ENCODE measurements around the gene PDGFC. TPM values are rescaled to one million over a fixed set of nuclear protein-coding genes. Genes with fewer than 3 reads are reported as not detected.
A peak's percentile ranks its signal among the peaks of the same experiment; 100 is the strongest.

The PDGFC gene
- total RNA-seq, 1 experiment from 2014 or later = 9.8 TPM

GRCh38 chr4:156983366-156983765, 11.8 kb upstream of the PDGFC start:
- Histone ChIP-seq H3K27me3 (ENCODE audit: insufficient read depth, low read length) (no peaks in the 10 kb centered on the region), H2AFZ (ENCODE audit: low read depth, low read length, poor library complexity, severe bottlenecking) (no peak overlapping the region), H3K79me2 (ENCODE audit: insufficient read depth, low read length) (no peaks in the 10 kb centered on the region), H3K36me3 (ENCODE audit: control insufficient read depth in 1 of 2, insufficient read depth in 2 of 2, low read length in 2 of 2) (no peaks in the 10 kb centered on the region), H3K9me2 (ENCODE audit: insufficient read depth) (no peaks in the 10 kb centered on the region), H3K9ac (ENCODE audit: low read length) (no peak overlapping the region), H3K4me2 (ENCODE audit: low read length) (no peak overlapping the region), H4K20me1 (ENCODE audit: insufficient read depth) (no peaks in the 10 kb centered on the region), H3K9me3 (ENCODE audit: control insufficient read depth in 1 of 2, insufficient read depth in 1 of 2, low read depth in 1 of 2, low read length in 2 of 2) (no peaks in the 10 kb centered on the region), H3K4me3 (replicated peaks in 1 of 2; ENCODE audit: low read depth in 1 of 2, low read length in 2 of 2) (no peak overlapping the region), H3K27ac (ENCODE audit: low read depth, low read length) (no peak overlapping the region), H3K4me1 (ENCODE audit: control insufficient read depth in 1 of 2, insufficient read depth in 2 of 2, low read length in 2 of 2) (no peaks in the 10 kb centered on the region)
- CTCF ChIA-PET = interaction anchor here (1.0 to 2.6 kb wide), 2 partner anchors 16 to 62 kb away, joined by 4 to 13 read pairs; no protein-coding TSS in a partner anchor
- BruUV-seq (replicated peaks) = no TSS peak
- RAD21 ChIA-PET (ENCODE audit: low non-redundant PET in 1 of 2, low total read pairs in 2 of 2, uncharacterized antibody in 2 of 2, unreplicated experiment in 2 of 2) = no interaction called here
- peak; percentile 59; the same call in 1 of the 2 replicates for ATAC-seq
- TF ChIP-seq JUND (IDR thresholded peaks at IDR 0.05) (no peak), SRF (IDR thresholded peaks at IDR 0.05; ENCODE audit: low read depth) (no peak), RAD21 (IDR thresholded peaks at IDR 0.05; ENCODE audit: low read depth) (peak; percentile 49), CTCF (IDR thresholded peaks at IDR 0.05 in 2 of 3, conservative IDR thresholded peaks at IDR 0.05 in 1 of 3; ENCODE audit: borderline replicate concordance in 1 of 3, insufficient read depth in 1 of 3, low read depth in 2 of 3, low read length in 2 of 3) (peak; percentile 41 to 54 (median 51); a peak in 5 of 6 replicates), ZFX (IDR thresholded peaks at IDR 0.05) (no peak)
- POLR2A ChIA-PET = no interaction called here
- intact Hi-C loops (cut with micrococcal nuclease) = loop anchor here (2.0 to 5.0 kb wide), 3 partner anchors 61 to 994 kb away; no protein-coding TSS in a partner anchor
- DNase-seq (ENCODE audit: low read depth, low spot score) = no peak

GRCh38 chr4:156981262-156981769, 9.7 kb upstream of the PDGFC start:
- CTCF ChIA-PET = interaction anchor here (0.9 to 2.8 kb wide), 2 partner anchors 13 to 64 kb away, joined by 4 to 12 read pairs; no protein-coding TSS in a partner anchor
- no TSS peak for BruUV-seq (replicated peaks)

More at GRCh38 chr4:156981262-156981769, 9.7 kb upstream of the PDGFC start:
- no peaks in the 10 kb centered on the region for H3K27me3 ChIP-seq (ENCODE audit: insufficient read depth, low read length)
- POLR2A ChIA-PET = no interaction called here
- intact Hi-C loops (cut with micrococcal nuclease) = loop anchor here (5.0 kb wide), 1 partner anchor 996 kb away; no protein-coding TSS in a partner anchor
- H3K27ac ChIP-seq (ENCODE audit: low read depth, low read length) = no peak overlapping the region
- H3K4me3 ChIP-seq (replicated peaks in 1 of 2; ENCODE audit: low read depth in 1 of 2, low read length in 2 of 2) = no peak overlapping the region
- no peaks in the 10 kb centered on the region for H4K20me1 ChIP-seq (ENCODE audit: insufficient read depth)
- ATAC-seq (no peak), DNase-seq (ENCODE audit: low read depth, low spot score) (no peak)
- H3K4me2 ChIP-seq (ENCODE audit: low read length) = no peak overlapping the region
- H3K79me2 ChIP-seq (ENCODE audit: insufficient read depth, low read length) = no peaks in the 10 kb centered on the region
- H2AFZ ChIP-seq (ENCODE audit: low read depth, low read length, poor library complexity, severe bottlenecking) = peak overlapping the region; percentile 33
- H3K9ac ChIP-seq (ENCODE audit: low read length) = no peak overlapping the region
- H3K9me2 ChIP-seq (ENCODE audit: insufficient read depth) = no peaks in the 10 kb centered on the region
- RAD21 ChIA-PET (ENCODE audit: low non-redundant PET in 1 of 2, low total read pairs in 2 of 2, uncharacterized antibody in 2 of 2, unreplicated experiment in 2 of 2) = no interaction called here
- no peaks in the 10 kb centered on the region for H3K36me3 ChIP-seq (ENCODE audit: control insufficient read depth in 1 of 2, insufficient read depth in 2 of 2, low read length in 2 of 2)
- H3K4me1 ChIP-seq (ENCODE audit: control insufficient read depth in 1 of 2, insufficient read depth in 2 of 2, low read length in 2 of 2) = peaks cover 0 to 6% of the 10 kb centered on the region in 2 experiments; a peak in 1 of 4 replicates
- H3K9me3 ChIP-seq (ENCODE audit: control insufficient read depth in 1 of 2, insufficient read depth in 1 of 2, low read depth in 1 of 2, low read length in 2 of 2) = no peaks in the 10 kb centered on the region
- no peak for TF ChIP-seq EGR1 (IDR thresholded peaks at IDR 0.05; ENCODE audit: low read depth)
- no peak for TF ChIP-seq SRF (IDR thresholded peaks at IDR 0.05; ENCODE audit: low read depth)
- TF ChIP-seq CTCF (IDR thresholded peaks at IDR 0.05 in 2 of 3, conservative IDR thresholded peaks at IDR 0.05 in 1 of 3; ENCODE audit: borderline replicate concordance in 1 of 3, insufficient read depth in 1 of 3, low read depth in 2 of 3, low read length in 2 of 3) = no peak
- no peak for TF ChIP-seq POLR2A (IDR thresholded peaks at IDR 0.05; ENCODE audit: borderline replicate concordance, extremely low read depth, insufficient read depth, insufficient read length)
- no peak for TF ChIP-seq ZFX (IDR thresholded peaks at IDR 0.05)
- no peak for TF ChIP-seq YY1 (IDR thresholded peaks at IDR 0.05; ENCODE audit: extremely low read depth, insufficient replicate concordance, low read depth, low read length)
- no peak for TF ChIP-seq RAD21 (IDR thresholded peaks at IDR 0.05; ENCODE audit: low read depth)
- TF ChIP-seq FOSL1 (IDR thresholded peaks at IDR 0.05; ENCODE audit: low read depth) = no peak
- TF ChIP-seq TCF7L2 (IDR thresholded peaks at IDR 0.05; ENCODE audit: borderline replicate concordance, extremely low read depth, insufficient read depth, insufficient read length) = no peak
- no peak for TF ChIP-seq ELF1 (IDR thresholded peaks at IDR 0.05; ENCODE audit: borderline replicate concordance, low read depth)
